ENCODE measurements around the gene GPR139.

The GPR139 gene

GRCh38 chr16:20073203-20074098 is at the start of gene GPR139:
GPR139 (minus strand) TSS chr16:20073890; CDS start chr16:20073616, 274 bp downstream.
- FAIRE-seq = no peak

GRCh38 chr16:20122011-20122410 is 48.3 kb upstream of the GPR139 start:
- no peak for DNase-seq (ENCODE audit: low spot score)
- no peak for FAIRE-seq

More at GRCh38 chr16:20073203-20074098, at the start of gene GPR139:
- peak; percentile 20 for DNase-seq (ENCODE audit: low spot score)

DNA sequence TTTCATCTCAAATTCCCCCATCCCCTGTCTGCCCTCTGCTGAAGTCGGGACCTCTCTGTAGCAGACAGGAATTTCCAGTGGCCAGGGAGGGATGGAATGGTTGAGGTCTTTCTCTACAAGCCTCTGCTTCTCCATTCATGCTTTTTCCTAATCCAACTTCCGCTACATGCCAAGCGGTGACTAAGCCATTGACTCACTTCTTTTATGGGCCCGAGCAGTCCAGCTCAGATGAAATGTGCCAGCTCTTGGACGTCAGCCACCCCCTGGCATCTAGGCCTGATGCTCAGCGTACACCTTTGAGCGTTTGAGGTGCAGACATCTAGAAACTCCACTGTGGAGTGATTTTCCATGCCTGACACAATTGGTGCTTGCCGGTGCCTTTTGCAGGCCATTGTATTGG is 40.7 kb upstream of the GPR139 start:
- peak; percentile 63 for FAIRE-seq
- peak; percentile 81 for DNase-seq (ENCODE audit: low spot score)

DNA sequence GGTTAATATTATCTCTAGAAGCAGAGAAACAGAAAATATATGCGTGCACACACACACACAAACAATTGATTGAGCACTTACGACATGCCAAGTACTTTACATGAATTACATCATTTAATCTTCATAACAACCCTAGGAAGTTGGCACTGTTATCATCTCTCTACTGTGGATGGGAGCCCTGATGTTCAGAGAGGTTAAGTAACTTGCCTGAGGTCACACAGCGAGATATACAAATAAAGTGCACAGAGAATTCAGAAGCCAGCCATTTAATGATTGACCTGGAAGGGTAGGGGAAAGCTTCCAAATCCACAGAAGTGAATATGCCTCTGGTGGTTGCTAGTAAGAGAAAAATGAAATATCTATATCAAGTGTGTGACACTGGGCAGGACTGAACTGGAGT is 37.5 kb upstream of the GPR139 start:
- no peak for FAIRE-seq
- DNase-seq (ENCODE audit: low spot score) = no peak

- DNase-seq (ENCODE audit: low spot score) = no peak
- no peak for FAIRE-seq
Observed at GRCh38 chr16:20107083-20107482, 33.4 kb upstream of the GPR139 start.

DNA sequence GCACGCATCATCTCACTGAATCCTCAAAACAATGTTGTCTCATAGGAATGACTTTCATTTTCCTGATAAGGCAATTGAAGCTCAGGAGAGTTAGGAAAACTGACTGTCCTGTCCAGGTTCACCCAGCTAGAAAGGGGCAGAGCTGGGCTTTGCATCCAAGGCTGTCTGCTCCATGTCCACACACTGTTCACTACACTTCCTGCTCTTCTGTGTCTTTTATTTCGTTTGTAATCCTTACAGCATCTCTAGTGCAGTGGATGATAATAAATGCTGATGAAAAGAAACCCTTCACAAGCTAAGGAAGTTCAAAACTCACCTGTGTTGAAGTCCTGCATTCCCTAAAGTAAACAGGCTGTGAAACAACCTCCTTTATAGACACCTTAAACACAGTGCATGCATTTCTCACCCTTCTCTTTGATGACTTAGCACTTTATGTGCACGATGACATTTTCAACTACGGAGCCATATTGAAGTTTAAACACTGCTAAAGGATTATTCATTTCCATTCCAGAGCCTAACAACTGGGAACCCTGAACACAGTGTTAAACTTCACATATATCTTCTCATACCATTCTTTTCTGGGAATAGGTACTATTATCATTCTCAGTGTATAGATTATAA is 31.0 kb upstream of the GPR139 start:
- no peak for FAIRE-seq
- DNase-seq (ENCODE audit: low spot score) = no peak

GRCh38 chr16:20102521-20102920 is 28.8 kb upstream of the GPR139 start:
- FAIRE-seq (no peak), DNase-seq (ENCODE audit: low spot score) (no peak)

DNA sequence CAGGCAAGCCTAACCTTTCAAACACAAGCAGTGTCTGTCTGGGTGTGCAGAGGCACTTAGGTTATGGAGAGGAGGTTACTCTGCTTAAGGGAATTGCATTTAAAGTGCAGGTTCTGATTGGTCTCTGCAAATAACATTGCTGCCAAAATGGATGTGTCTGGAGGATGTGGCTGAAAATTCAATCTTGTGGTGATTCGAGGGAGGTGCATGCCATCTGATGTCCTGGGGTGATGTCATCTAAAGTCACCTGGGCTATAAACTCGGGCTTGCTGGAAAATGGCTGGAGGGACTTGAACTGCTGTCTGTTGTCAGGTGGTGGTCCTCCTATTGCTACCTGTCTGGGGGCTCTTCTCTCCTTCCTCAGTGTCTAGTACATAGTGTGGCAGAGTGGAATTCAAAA is 28.3 kb upstream of the GPR139 start:
- DNase-seq (ENCODE audit: low spot score) (no peak), FAIRE-seq (no peak)

DNA sequence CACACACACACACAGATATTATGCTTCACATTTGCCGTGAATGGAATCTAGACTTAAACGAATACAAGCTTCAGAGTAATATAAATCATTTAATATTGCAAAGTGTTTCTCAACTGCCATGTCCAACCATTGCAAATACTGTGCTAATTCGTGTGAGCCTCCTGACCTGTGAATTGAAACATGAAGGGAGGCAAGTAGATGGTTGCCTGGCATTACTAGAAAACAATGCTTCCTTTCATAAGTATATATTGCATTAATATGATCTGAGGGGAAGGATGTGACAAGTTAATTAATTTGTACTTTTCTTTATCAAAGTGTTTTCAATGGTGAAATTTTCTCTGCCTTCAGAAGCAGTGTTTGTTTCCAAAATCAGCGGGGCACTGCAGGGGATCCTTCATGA is 25.7 kb upstream of the GPR139 start:
- FAIRE-seq (no peak), DNase-seq (ENCODE audit: low spot score) (no peak)

DNA sequence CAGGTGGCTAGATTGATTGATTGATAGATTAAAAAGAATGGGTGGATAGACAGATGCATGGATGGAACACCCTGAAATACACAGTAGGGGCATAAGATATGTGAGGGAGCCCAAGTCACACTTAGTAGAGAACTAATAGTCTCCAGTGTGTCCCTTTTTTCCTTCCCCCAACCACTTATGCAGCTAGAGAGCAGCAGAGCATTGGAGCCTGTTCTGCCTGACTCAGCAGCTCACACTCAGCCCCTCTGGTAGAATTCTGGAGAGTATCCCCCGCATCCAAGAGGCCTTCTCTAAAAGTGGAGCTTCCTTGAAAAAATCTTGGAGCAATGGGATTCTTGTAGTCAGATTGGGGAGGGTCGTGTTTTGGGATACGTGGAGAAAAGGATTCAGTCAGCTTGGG is 20.5 kb upstream of the GPR139 start:
- DNase-seq (ENCODE audit: low spot score) (no peak), FAIRE-seq (no peak)

GRCh38 chr16:20089246-20089965 is 15.7 kb upstream of the GPR139 start:
- FAIRE-seq (no peak), DNase-seq (ENCODE audit: low spot score) (no peak)

- FAIRE-seq (no peak), DNase-seq (ENCODE audit: low spot score) (no peak)
Observed at GRCh38 chr16:20084624-20085226, 11.0 kb upstream of the GPR139 start.

GRCh38 chr16:20079106-20079505 is 5.4 kb upstream of the GPR139 start:
- FAIRE-seq (no peak), DNase-seq (ENCODE audit: low spot score) (no peak)

GRCh38 chr16:20075243-20075642 is 1.6 kb upstream of the GPR139 start:
- no peak for FAIRE-seq

GRCh38 chr16:20074099-20074991 is 655 bp upstream of the GPR139 start:
- no peak for DNase-seq (ENCODE audit: low spot score)
- no peak for FAIRE-seq

More at GRCh38 chr16:20075243-20075642, 1.6 kb upstream of the GPR139 start:
- DNase-seq (ENCODE audit: low spot score) = no peak

GRCh38 chr16:20072874-20073202 is 852 bp downstream of the GPR139 start:
- no peak for FAIRE-seq
- DNase-seq (ENCODE audit: low spot score) = no peak

GRCh38 chr16:20072146-20072873 is 1.4 kb downstream of the GPR139 start:
- FAIRE-seq = no peak
- no peak for DNase-seq (ENCODE audit: low spot score)

DNA sequence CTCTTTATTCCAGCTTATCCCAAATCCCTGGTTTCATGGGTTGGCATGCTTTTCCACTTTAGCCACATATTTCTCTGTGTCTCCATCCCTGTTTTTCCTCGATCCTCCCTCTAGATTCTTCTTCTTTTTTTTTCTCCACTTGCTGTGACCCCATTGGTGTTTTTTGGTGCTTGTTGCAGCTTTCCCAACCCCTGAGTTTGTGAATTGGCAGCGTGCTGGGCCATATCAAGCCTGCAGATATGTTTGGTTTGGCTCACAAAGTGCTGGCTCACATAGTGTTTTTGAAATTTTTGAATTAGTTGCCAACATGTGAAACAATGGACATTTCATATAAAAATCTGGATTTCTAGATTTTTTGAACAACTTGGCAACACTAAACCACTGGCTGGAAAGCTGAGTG is 8.8 kb downstream of the GPR139 start:
- FAIRE-seq (no peak), DNase-seq (ENCODE audit: low spot score) (no peak)

- FAIRE-seq = no peak
- no peak for DNase-seq (ENCODE audit: low spot score)
Observed at GRCh38 chr16:20064520-20064919, 9.2 kb downstream of the GPR139 start.

- FAIRE-seq = no peak
Observed at GRCh38 chr16:20061132-20061531, 12.6 kb downstream of the GPR139 start.

More at GRCh38 chr16:20061132-20061531, 12.6 kb downstream of the GPR139 start:
- no peak for DNase-seq (ENCODE audit: low spot score)

Data from urothelium cell line (cell line).